Activated CD4-positive, alpha-beta T cell treated with anti-CD3 and anti-CD28 coated beads, Interleukin-2, Interleukin-4, amounts not matched to agents 100 ng/mL and 50 ng/mL, durations not matched to agents 16 hours and 8 hours (primary cell): ENCODE data around the gene CRADD.
"Not testable (repeated sequence)": the region's sequence is repeated elsewhere in the genome, so short reads cannot be mapped to it uniquely, and the experiment has no call there.

Experiments
- DNase-seq: peaks from one replicate; pipeline ENCODE4 v3.0.0-alpha.2; 2020; ENCODE audit warnings: low spot score

Gene CRADD

GRCh38 chr12:93844164-93844784, 167.1 kb downstream of the CRADD start:
- DNase-seq: no peak

- peak; percentile 56 for DNase-seq
These were observed 169.9 kb downstream of the CRADD start for GRCh38 chr12:93846936-93847516.

GRCh38 chr12:93847517-93848474, 170.6 kb downstream of the CRADD start:
- DNase-seq: peak; percentile 71

- DNase-seq: peak; percentile 17
These were observed 171.4 kb downstream of the CRADD start for GRCh38 chr12:93848523-93849101.

- no peak for DNase-seq
These were observed 172.8 kb downstream of the CRADD start for GRCh38 chr12:93849946-93850345.

- DNase-seq: no peak
These were observed 173.5 kb downstream of the CRADD start for GRCh38 chr12:93850481-93851256.

- peak; percentile 67 for DNase-seq
These were observed 174.1 kb downstream of the CRADD start for GRCh38 chr12:93851257-93851671.

- no peak for DNase-seq
These were observed 175.0 kb downstream of the CRADD start for GRCh38 chr12:93852173-93852591.

GRCh38 chr12:93853698-93854478, 176.7 kb downstream of the CRADD start:
- no peak for DNase-seq

GRCh38 chr12:93855261-93855660, 178.1 kb downstream of the CRADD start:
- no peak for DNase-seq

- no peak for DNase-seq
These were observed 179.4 kb downstream of the CRADD start for GRCh38 chr12:93856611-93857010.

- DNase-seq: no peak
These were observed 180.2 kb downstream of the CRADD start for GRCh38 chr12:93857279-93857938.

GRCh38 chr12:93857991-93858447, 180.8 kb downstream of the CRADD start:
- DNase-seq: no peak

- no peak for DNase-seq
These were observed 183.6 kb downstream of the CRADD start for GRCh38 chr12:93860668-93861373.

- no peak for DNase-seq
These were observed 185.2 kb downstream of the CRADD start for GRCh38 chr12:93862424-93862823.

- no peak for DNase-seq
These were observed 188.6 kb downstream of the CRADD start for GRCh38 chr12:93865751-93866150.

- DNase-seq: no peak
These were observed 191.6 kb downstream of the CRADD start for GRCh38 chr12:93868771-93869170.

- no peak for DNase-seq
These were observed 193.0 kb downstream of the CRADD start for GRCh38 chr12:93870020-93870795.

- not testable (repeated sequence) for DNase-seq
These were observed 194.4 kb downstream of the CRADD start for GRCh38 chr12:93871566-93871965.
